ENCODE results near the gene MLPH. TPM values are rescaled to one million over a fixed set of nuclear protein-coding genes. Genes with fewer than 3 reads are reported as not detected.

MLPH gene
- total RNA-seq, 2 donors from 2014 or later: not detected

- DNase-seq (no peak), ATAC-seq (no peak)
- no peak overlapping the region for H3K27ac Mint-ChIP-seq
- H3K27me3 Mint-ChIP-seq: peaks cover 31% of the 10 kb centered on the region
- H3K36me3 Mint-ChIP-seq (ENCODE audit: low read depth): no peaks in the 10 kb centered on the region
- peaks cover under 1% of the 10 kb centered on the region for H3K9me3 ChIP-seq (ENCODE audit: control insufficient read depth, low read length, poor library complexity, severe bottlenecking)
- no peak overlapping the region for H3K4me3 Mint-ChIP-seq
- H3K4me1 Mint-ChIP-seq: peaks cover 10% of the 10 kb centered on the region
Observed at GRCh38 chr2:237561221-237561620, 74.2 kb downstream of the MLPH start.

GRCh38 chr2:237563816-237564215, 76.8 kb downstream of the MLPH start:
- Mint-ChIP-seq H3K4me1 (peaks cover 2% of the 10 kb centered on the region), H3K36me3 (ENCODE audit: low read depth) (no peaks in the 10 kb centered on the region), H3K27ac (no peak overlapping the region), H3K27me3 (peaks cover 41% of the 10 kb centered on the region), H3K4me3 (no peak overlapping the region)
- DNase-seq: no peak
- no peaks in the 10 kb centered on the region for H3K9me3 ChIP-seq (ENCODE audit: control insufficient read depth, low read length, poor library complexity, severe bottlenecking)
- ATAC-seq: no peak

- peaks cover 2% of the 10 kb centered on the region for H3K4me1 Mint-ChIP-seq
- peaks cover 40% of the 10 kb centered on the region for H3K27me3 Mint-ChIP-seq
- ATAC-seq: no peak
Observed at GRCh38 chr2:237564526-237565131, 77.6 kb downstream of the MLPH start.

GRCh38 chr2:237565974-237566373, 78.9 kb downstream of the MLPH start:
- no peaks in the 10 kb centered on the region for H3K36me3 Mint-ChIP-seq (ENCODE audit: low read depth)
- ATAC-seq (no peak), DNase-seq (no peak)
- no peaks in the 10 kb centered on the region for H3K9me3 ChIP-seq (ENCODE audit: control insufficient read depth, low read length, poor library complexity, severe bottlenecking)
- peaks cover 45% of the 10 kb centered on the region for H3K27me3 Mint-ChIP-seq
- H3K4me1 Mint-ChIP-seq: peaks cover 2% of the 10 kb centered on the region
- no peak overlapping the region for H3K27ac Mint-ChIP-seq
- no peak overlapping the region for H3K4me3 Mint-ChIP-seq

More at GRCh38 chr2:237564526-237565131, 77.6 kb downstream of the MLPH start:
- Mint-ChIP-seq H3K27ac (no peak overlapping the region), H3K4me3 (no peak overlapping the region), H3K36me3 (ENCODE audit: low read depth) (no peaks in the 10 kb centered on the region)
- H3K9me3 ChIP-seq (ENCODE audit: control insufficient read depth, low read length, poor library complexity, severe bottlenecking): no peaks in the 10 kb centered on the region
- no peak for DNase-seq

GRCh38 chr2:237566401-237567235, 79.6 kb downstream of the MLPH start, which contains the start of gene PRLH:
Gene PRLH, plus strand, starts transcription at chr2:237566574. Its CDS starts 0 bp downstream, at chr2:237566574.
- Mint-ChIP-seq H3K27ac (no peak within 1 kb of the TSS), H3K36me3 (ENCODE audit: low read depth) (no peaks in the 10 kb centered on the region), H3K4me3 (no peak within 1 kb of the TSS), H3K27me3 (peaks cover 45% of the 10 kb centered on the region), H3K4me1 (peaks cover 2% of the 10 kb centered on the region)
- DNase-seq (no peak), ATAC-seq (no peak)
- no peaks in the 10 kb centered on the region for H3K9me3 ChIP-seq (ENCODE audit: control insufficient read depth, low read length, poor library complexity, severe bottlenecking)

- peaks cover 39% of the 10 kb centered on the region for H3K27me3 Mint-ChIP-seq
- no peak for ATAC-seq
- H3K4me3 Mint-ChIP-seq: no peak overlapping the region
- H3K4me1 Mint-ChIP-seq: peaks cover 7% of the 10 kb centered on the region
- no peaks in the 10 kb centered on the region for H3K9me3 ChIP-seq (ENCODE audit: control insufficient read depth, low read length, poor library complexity, severe bottlenecking)
- H3K36me3 Mint-ChIP-seq (ENCODE audit: low read depth): no peaks in the 10 kb centered on the region
- no peak for DNase-seq
- H3K27ac Mint-ChIP-seq: no peak overlapping the region
Observed at GRCh38 chr2:237567276-237568029, 80.4 kb downstream of the MLPH start.

GRCh38 chr2:237568121-237568660, 81.1 kb downstream of the MLPH start:
- H3K27ac Mint-ChIP-seq: no peak overlapping the region
- DNase-seq (no peak), ATAC-seq (no peak)
- H3K9me3 ChIP-seq (ENCODE audit: control insufficient read depth, low read length, poor library complexity, severe bottlenecking): no peaks in the 10 kb centered on the region
- peaks cover 39% of the 10 kb centered on the region for H3K27me3 Mint-ChIP-seq
- peaks cover 5% of the 10 kb centered on the region for H3K4me1 Mint-ChIP-seq
- H3K36me3 Mint-ChIP-seq (ENCODE audit: low read depth): no peaks in the 10 kb centered on the region
- no peak overlapping the region for H3K4me3 Mint-ChIP-seq

GRCh38 chr2:237569041-237569440, 82.0 kb downstream of the MLPH start:
- ATAC-seq (no peak), DNase-seq (no peak)
- Mint-ChIP-seq H3K27ac (no peak overlapping the region), H3K4me3 (no peak overlapping the region), H3K27me3 (peaks cover 39% of the 10 kb centered on the region), H3K36me3 (ENCODE audit: low read depth) (no peaks in the 10 kb centered on the region), H3K4me1 (peaks cover 5% of the 10 kb centered on the region)
- H3K9me3 ChIP-seq (ENCODE audit: control insufficient read depth, low read length, poor library complexity, severe bottlenecking): no peaks in the 10 kb centered on the region

- no peaks in the 10 kb centered on the region for H3K9me3 ChIP-seq (ENCODE audit: control insufficient read depth, low read length, poor library complexity, severe bottlenecking)
- H3K4me1 Mint-ChIP-seq: peaks cover 5% of the 10 kb centered on the region
- no peak overlapping the region for H3K27ac Mint-ChIP-seq
- peaks cover 34% of the 10 kb centered on the region for H3K27me3 Mint-ChIP-seq
- no peak for ATAC-seq
- no peak overlapping the region for H3K4me3 Mint-ChIP-seq
- H3K36me3 Mint-ChIP-seq (ENCODE audit: low read depth): no peaks in the 10 kb centered on the region
- DNase-seq: no peak
Observed at GRCh38 chr2:237569896-237570295, 82.8 kb downstream of the MLPH start.

GRCh38 chr2:237570776-237571335, 83.8 kb downstream of the MLPH start:
- Mint-ChIP-seq H3K27ac (no peak overlapping the region), H3K27me3 (peaks cover 39% of the 10 kb centered on the region), H3K4me3 (no peak overlapping the region), H3K4me1 (peaks cover 5% of the 10 kb centered on the region), H3K36me3 (ENCODE audit: low read depth) (no peaks in the 10 kb centered on the region)
- ATAC-seq (no peak), DNase-seq (no peak)
- no peaks in the 10 kb centered on the region for H3K9me3 ChIP-seq (ENCODE audit: control insufficient read depth, low read length, poor library complexity, severe bottlenecking)

- Mint-ChIP-seq H3K4me1 (peaks cover 5% of the 10 kb centered on the region), H3K4me3 (no peak overlapping the region), H3K27ac (no peak overlapping the region), H3K36me3 (ENCODE audit: low read depth) (no peaks in the 10 kb centered on the region), H3K27me3 (peaks cover 43% of the 10 kb centered on the region)
- DNase-seq: no peak
- no peaks in the 10 kb centered on the region for H3K9me3 ChIP-seq (ENCODE audit: control insufficient read depth, low read length, poor library complexity, severe bottlenecking)
- ATAC-seq: no peak
Observed at GRCh38 chr2:237571551-237571950, 84.5 kb downstream of the MLPH start.

- Mint-ChIP-seq H3K27me3 (peaks cover 47% of the 10 kb centered on the region), H3K4me3 (no peak overlapping the region), H3K36me3 (ENCODE audit: low read depth) (no peaks in the 10 kb centered on the region), H3K27ac (no peak overlapping the region), H3K4me1 (peaks cover 5% of the 10 kb centered on the region)
- ATAC-seq (peak; percentile 96), DNase-seq (peak; percentile 65 to 86 (median 75))
- H3K9me3 ChIP-seq (ENCODE audit: control insufficient read depth, low read length, poor library complexity, severe bottlenecking): no peaks in the 10 kb centered on the region
Observed at GRCh38 chr2:237572021-237572741, 85.1 kb downstream of the MLPH start.
